PC-9 (cell line): Measurements from ENCODE around the gene CNPY3. TPM values are rescaled to one million over a fixed set of nuclear protein-coding genes. Genes with fewer than 3 reads are reported as not detected.
A peak's percentile ranks its signal among the peaks of the same experiment; 100 is the strongest.

Source experiments
- BruUV-seq: library from RNA; stranded (reverse); fragments of 400-500 nt; replicated peaks from 2 replicates; lab custom pipeline; 2021; lab: Mats Ljungman, UMichigan
- CTCF ChIA-PET: fragments of 300-600 bp; sonication (Branson Sonifier 250); formaldehyde crosslinking; loops from one replicate; lab custom pipeline; 2022; ENCODE audit warnings: antibody characterized with exemption; lab: Charles Lee
- POLR2A ChIA-PET: fragments of 300-600 bp; sonication (Branson Sonifier 250); formaldehyde crosslinking; loops from one replicate; lab custom pipeline; 2022; ENCODE audit warnings: antibody characterized with exemption; ENCODE audit not compliant: unreplicated experiment; lab: Charles Lee
- DNase-seq, 2 experiments: peaks; one replicate each; pipeline versions ENCODE4 v3.0.0 to v3.0.0-alpha.2; 2015 to 2022; ENCODE audit warnings: mixed read lengths in 1 of 2
- H2AFZ ChIP-seq: fragments of 200-600 bp; sonication (generic); 2 replicates; pipeline ENCODE4 v1.8.1; 2017; ENCODE audit warnings: antibody characterized with exemption
- H3F3A ChIP-seq: fragments of 200-600 bp; sonication (generic); 2 replicates; pipeline ENCODE4 v1.8.1; 2017; ENCODE audit warnings: antibody characterized with exemption, mild to moderate bottlenecking, low read depth; ENCODE audit not compliant: insufficient read depth
- H3K27ac ChIP-seq: fragments of 200-600 bp; sonication (generic); 2 replicates; pipeline ENCODE4 v1.6.1; 2016; ENCODE audit warnings: mixed run types
- H3K27me3 ChIP-seq: fragments of 200-600 bp; sonication (generic); 2 replicates; pipeline ENCODE4 v1.6.1; 2016; ENCODE audit warnings: low read depth, mixed run types; ENCODE audit not compliant: insufficient read depth
- H3K36me3 ChIP-seq: fragments of 200-600 bp; sonication (generic); 2 replicates; pipeline ENCODE4 v1.6.1; 2016; ENCODE audit warnings: low read depth, mixed run types
- H3K4me1 ChIP-seq: fragments of 200-600 bp; sonication (generic); replicated peaks from 2 replicates; pipeline ENCODE4 v1.6.1; 2016; ENCODE audit warnings: mixed run types; ENCODE audit not compliant: insufficient read depth
- H3K4me2 ChIP-seq: fragments of 200-600 bp; sonication (generic); 2 replicates; pipeline ENCODE4 v1.6.1; 2017; ENCODE audit warnings: mixed run types
- H3K4me3 ChIP-seq: fragments of 200-600 bp; sonication (generic); 2 replicates; pipeline ENCODE4 v1.6.1; 2016; ENCODE audit warnings: mixed run types
- H3K79me2 ChIP-seq: fragments of 200-600 bp; sonication (generic); 2 replicates; pipeline ENCODE4 v1.6.1; 2017; ENCODE audit warnings: low read depth, mixed run types
- H3K9me2 ChIP-seq: fragments of 200-600 bp; sonication (generic); 2 replicates; pipeline ENCODE4 v1.8.1; 2017; ENCODE audit warnings: mild to moderate bottlenecking; ENCODE audit not compliant: insufficient read depth
- H3K9me3 ChIP-seq: fragments of 200-600 bp; sonication (generic); 2 replicates; pipeline ENCODE4 v1.8.1; 2016; ENCODE audit warnings: low read depth; ENCODE audit not compliant: insufficient read depth
- H4K20me1 ChIP-seq: fragments of 200-600 bp; sonication (generic); 2 replicates; pipeline ENCODE4 v1.8.1; 2017; ENCODE audit not compliant: insufficient read depth
- EZH2 ChIP-seq: fragments of 200-600 bp; sonication (generic); IDR thresholded peaks from 2 replicates; pipeline ENCODE4 v1.8.0; 2017; ENCODE audit warnings: antibody characterized with exemption, low read depth
- intact Hi-C: fragments of 100-400 bp; cut with micrococcal nuclease; formaldehyde crosslinking; loops from one replicate; pipeline ENCODE4 v1.10.0; 2022; ENCODE audit not compliant: unreplicated experiment
- total RNA-seq: library from RNA; stranded (reverse); gene quantifications from 2 replicates; pipeline ENCODE4 v1.2.3, GENCODE V29; 2021
- TF ChIP-seq, protein P1 (sequence below): fragments of 200-600 bp; sonication (generic); conservative IDR thresholded peaks from 2 replicates; pipeline ENCODE4 v1.6.1; 2017; ENCODE audit warnings: mixed run types, antibody characterized with exemption, mild to moderate bottlenecking, moderate library complexity

The CNPY3 gene
- total RNA-seq, 1 experiment from 2014 or later: 47.7 TPM

- H3K4me2 ChIP-seq: peak overlapping the region; percentile 86
- no peaks in the 10 kb centered on the region for H3K9me2 ChIP-seq
- no peak overlapping the region for H3K27ac ChIP-seq
- peak overlapping the region; percentile 84; the same call in 1 of the 2 replicates for H2AFZ ChIP-seq
- ChIA-PET CTCF (interaction anchor here (0.5 to 0.6 kb wide), 2 partner anchors 39 to 40 kb away, joined by 3 to 8 read pairs; no protein-coding TSS in a partner anchor), POLR2A (interaction anchor here (0.5 to 0.6 kb wide), 6 partner anchors 10 to 1265 kb away, joined by 3 to 6 read pairs (median 4); partner anchors contain the start of genes PPP2R5D and RRP36)
- H3K4me1 ChIP-seq: peaks cover 11% of the 10 kb centered on the region
- BruUV-seq: no TSS peak
- intact Hi-C loops: no loop called here
- no peaks in the 10 kb centered on the region for H3K36me3 ChIP-seq
- TF ChIP-seq, protein P1, sequence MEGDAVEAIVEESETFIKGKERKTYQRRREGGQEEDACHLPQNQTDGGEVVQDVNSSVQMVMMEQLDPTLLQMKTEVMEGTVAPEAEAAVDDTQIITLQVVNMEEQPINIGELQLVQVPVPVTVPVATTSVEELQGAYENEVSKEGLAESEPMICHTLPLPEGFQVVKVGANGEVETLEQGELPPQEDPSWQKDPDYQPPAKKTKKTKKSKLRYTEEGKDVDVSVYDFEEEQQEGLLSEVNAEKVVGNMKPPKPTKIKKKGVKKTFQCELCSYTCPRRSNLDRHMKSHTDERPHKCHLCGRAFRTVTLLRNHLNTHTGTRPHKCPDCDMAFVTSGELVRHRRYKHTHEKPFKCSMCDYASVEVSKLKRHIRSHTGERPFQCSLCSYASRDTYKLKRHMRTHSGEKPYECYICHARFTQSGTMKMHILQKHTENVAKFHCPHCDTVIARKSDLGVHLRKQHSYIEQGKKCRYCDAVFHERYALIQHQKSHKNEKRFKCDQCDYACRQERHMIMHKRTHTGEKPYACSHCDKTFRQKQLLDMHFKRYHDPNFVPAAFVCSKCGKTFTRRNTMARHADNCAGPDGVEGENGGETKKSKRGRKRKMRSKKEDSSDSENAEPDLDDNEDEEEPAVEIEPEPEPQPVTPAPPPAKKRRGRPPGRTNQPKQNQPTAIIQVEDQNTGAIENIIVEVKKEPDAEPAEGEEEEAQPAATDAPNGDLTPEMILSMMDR: no peak
- no peak for TF ChIP-seq EZH2
- DNase-seq: no peak
- H4K20me1 ChIP-seq: no peaks in the 10 kb centered on the region
- H3F3A ChIP-seq: peaks cover 9% of the 10 kb centered on the region; the same call in 1 of the 2 replicates
- no peaks in the 10 kb centered on the region for H3K27me3 ChIP-seq
- no peaks in the 10 kb centered on the region for H3K79me2 ChIP-seq
- H3K9me3 ChIP-seq: no peaks in the 10 kb centered on the region
- H3K4me3 ChIP-seq: peak overlapping the region; percentile 58
Measured at GRCh38 chr6:42959917-42960242, 30.6 kb downstream of the CNPY3 start.

DNA sequence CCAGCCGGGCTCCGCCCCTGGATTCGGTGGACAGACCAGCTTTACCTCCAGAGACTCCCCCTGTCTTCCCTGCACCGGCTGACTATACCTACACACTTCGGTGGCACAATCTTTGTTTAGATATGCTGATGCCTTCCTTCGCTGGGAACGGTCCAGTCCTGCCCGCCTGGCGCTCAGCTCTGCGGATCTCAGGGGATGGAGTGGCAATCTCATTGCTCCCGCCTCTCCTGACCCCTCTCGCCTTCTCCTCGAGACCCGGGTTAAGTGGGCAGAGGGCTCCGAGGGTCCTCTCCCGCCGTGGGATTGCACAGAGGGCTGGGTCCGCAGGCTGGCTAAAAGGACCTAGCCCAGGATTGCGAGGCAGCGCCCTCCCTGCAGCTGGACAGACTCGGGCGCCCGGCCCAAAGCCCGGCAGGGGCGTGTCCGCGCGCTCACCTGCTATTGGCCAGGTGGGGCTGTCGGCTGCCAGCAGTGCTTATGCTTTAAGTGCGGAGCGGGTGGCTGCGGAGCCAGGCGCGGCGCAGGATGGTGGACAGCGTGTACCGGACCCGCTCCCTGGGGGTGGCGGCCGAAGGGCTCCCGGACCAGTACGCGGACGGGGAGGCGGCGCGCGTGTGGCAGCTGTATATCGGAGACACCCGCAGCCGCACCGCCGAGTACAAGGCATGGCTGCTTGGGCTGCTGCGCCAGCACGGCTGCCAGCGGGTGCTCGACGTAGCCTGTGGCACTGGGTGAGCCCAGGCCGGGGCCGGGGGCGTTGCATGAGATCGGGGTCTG lies 31.2 kb downstream of the CNPY3 start, which contains the start of gene GNMT:
Gene GNMT (plus strand): TSS at position 512 of the 777 bp plus-strand sequence. CDS start 14 bp downstream, at position 526.
- Histone ChIP-seq H3K4me1 (peaks cover 11% of the 10 kb centered on the region), H4K20me1 (no peaks in the 10 kb centered on the region), H3F3A (peaks cover 9% of the 10 kb centered on the region; the same call in 1 of the 2 replicates), H3K9me3 (no peaks in the 10 kb centered on the region), H3K4me3 (peak within 1 kb of the TSS; percentile 58), H3K9me2 (no peaks in the 10 kb centered on the region), H3K27ac (no peak within 1 kb of the TSS), H3K79me2 (no peaks in the 10 kb centered on the region), H3K27me3 (no peaks in the 10 kb centered on the region), H2AFZ (peak within 1 kb of the TSS; percentile 84), H3K36me3 (no peaks in the 10 kb centered on the region; the same call in 1 of the 2 replicates), H3K4me2 (peak within 1 kb of the TSS; percentile 86)
- intact Hi-C loops: no loop called here
- ChIA-PET CTCF (interaction anchor here (0.5 to 0.6 kb wide), 2 partner anchors 39 to 40 kb away, joined by 3 to 8 read pairs; no protein-coding TSS in a partner anchor), POLR2A (interaction anchor here (0.6 kb wide), 4 partner anchors 10 to 1266 kb away, joined by 3 to 5 read pairs (median 4); no protein-coding TSS in a partner anchor)
- no TSS peak for BruUV-seq
- DNase-seq: peak; percentile 71 to 78
- TF ChIP-seq, protein P1: no peak
- TF ChIP-seq EZH2: no peak

DNA sequence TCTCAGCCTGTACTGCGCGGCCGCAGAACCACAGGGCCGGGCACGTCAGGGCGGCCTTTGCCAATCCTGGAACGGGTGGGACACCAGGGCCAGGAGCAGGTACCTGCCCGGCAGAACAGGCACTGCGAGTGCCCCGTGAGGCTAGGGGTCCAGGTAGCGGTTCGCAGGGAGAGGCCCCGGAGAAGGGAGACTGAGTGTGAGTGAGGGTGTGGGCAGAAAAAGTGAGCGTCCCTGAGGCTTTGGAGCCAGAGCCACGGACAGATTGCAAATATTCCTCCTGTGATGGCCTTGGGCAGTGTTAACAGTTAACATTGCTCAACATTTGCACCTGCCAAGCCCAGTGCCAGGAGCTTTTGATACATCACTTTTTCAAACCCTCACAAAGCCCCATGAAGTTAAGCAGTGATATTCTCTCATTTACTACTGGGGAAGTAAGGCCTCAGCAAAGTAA lies 31.8 kb downstream of the CNPY3 start:
- peak overlapping the region; percentile 84 for H2AFZ ChIP-seq
- no peaks in the 10 kb centered on the region for H4K20me1 ChIP-seq
- peaks cover 9% of the 10 kb centered on the region; the same call in 1 of the 2 replicates for H3F3A ChIP-seq
- no peaks in the 10 kb centered on the region for H3K9me2 ChIP-seq
- H3K36me3 ChIP-seq: no peaks in the 10 kb centered on the region; the same call in 1 of the 2 replicates
- intact Hi-C loops: no loop called here
- no TSS peak for BruUV-seq
- H3K27me3 ChIP-seq: no peaks in the 10 kb centered on the region
- peak overlapping the region; percentile 86 for H3K4me2 ChIP-seq
- peaks cover 11% of the 10 kb centered on the region for H3K4me1 ChIP-seq
- no peaks in the 10 kb centered on the region for H3K79me2 ChIP-seq
- no peaks in the 10 kb centered on the region for H3K9me3 ChIP-seq
- POLR2A ChIA-PET: no interaction called here
- CTCF ChIA-PET: no interaction called here
- peak in 1 of 2 experiments; percentile 43 for DNase-seq
- no peak for TF ChIP-seq EZH2
- TF ChIP-seq, protein P1: no peak
- no peak overlapping the region for H3K27ac ChIP-seq
- peak overlapping the region; percentile 58 for H3K4me3 ChIP-seq
